ENCODE measurements around the gene MEIG1.
A peak's percentile ranks its signal among the peaks of the same experiment; 100 is the strongest.
"Not testable (repeated sequence)": the region's sequence is repeated elsewhere in the genome, so short reads cannot be mapped to it uniquely, and the experiment has no call there.

The MEIG1 gene

GRCh38 chr10:14959221-14960057, at the start of gene MEIG1:
Gene MEIG1 (plus strand): TSS chr10:14959388. CDS start chr10:14966469, 7,081 bp downstream.
- peak; percentile 99 to 100 for DNase-seq

GRCh38 chr10:14910953-14911352, 48.2 kb upstream of the MEIG1 start:
- DNase-seq = no peak

GRCh38 chr10:14911801-14912200, 47.4 kb upstream of the MEIG1 start:
- no peak for DNase-seq

- DNase-seq = no peak
Observed at GRCh38 chr10:14916600-14916999, 42.6 kb upstream of the MEIG1 start.

GRCh38 chr10:14917827-14918226, 41.4 kb upstream of the MEIG1 start:
- no peak for DNase-seq

GRCh38 chr10:14918964-14919363, 40.2 kb upstream of the MEIG1 start:
- no peak for DNase-seq

- DNase-seq = no peak
Observed at GRCh38 chr10:14924013-14924412, 35.2 kb upstream of the MEIG1 start.

- DNase-seq = no peak
Observed at GRCh38 chr10:14925268-14925667, 33.9 kb upstream of the MEIG1 start.

GRCh38 chr10:14926061-14926470, 33.1 kb upstream of the MEIG1 start:
- no peak for DNase-seq

- no peak for DNase-seq
Observed at GRCh38 chr10:14926722-14927416, 32.3 kb upstream of the MEIG1 start.

GRCh38 chr10:14930610-14931009, 28.6 kb upstream of the MEIG1 start:
- DNase-seq = no peak

GRCh38 chr10:14936584-14936983, 22.6 kb upstream of the MEIG1 start:
- no peak for DNase-seq

- DNase-seq = peak; percentile 48 to 58
Observed at GRCh38 chr10:14938971-14939370, 20.2 kb upstream of the MEIG1 start.

- not testable (repeated sequence) for DNase-seq
Observed at GRCh38 chr10:14942147-14942949, 16.8 kb upstream of the MEIG1 start.

GRCh38 chr10:14942950-14943338, 16.2 kb upstream of the MEIG1 start:
- DNase-seq = not testable (repeated sequence)

GRCh38 chr10:14945108-14945507, 14.1 kb upstream of the MEIG1 start:
- no peak for DNase-seq

- DNase-seq = no peak
Observed at GRCh38 chr10:14947268-14947667, 11.9 kb upstream of the MEIG1 start.

- no peak for DNase-seq
Observed at GRCh38 chr10:14949291-14949690, 9.9 kb upstream of the MEIG1 start.

- DNase-seq = no peak
Observed at GRCh38 chr10:14952851-14953423, 6.3 kb upstream of the MEIG1 start.

GRCh38 chr10:14953424-14954000, 5.7 kb upstream of the MEIG1 start:
- no peak for DNase-seq

GRCh38 chr10:14954001-14954770, 5.0 kb upstream of the MEIG1 start, which contains the start of gene DCLRE1C:
Gene DCLRE1C (minus strand): TSS chr10:14954096. CDS start chr10:14954010, 86 bp downstream.
- DNase-seq = peak; percentile 92

GRCh38 chr10:14954934-14955333, 4.3 kb upstream of the MEIG1 start:
- no peak for DNase-seq
